ENCODE data around the gene THEM4.
"Not testable (repeated sequence)": the region's sequence is repeated elsewhere in the genome, so short reads cannot be mapped to it uniquely, and the experiment has no call there.

The THEM4 gene

GRCh38 chr1:151912973-151913372 lies 3.7 kb upstream of the THEM4 start:
- H3K9ac ChIP-seq (ENCODE audit: low read depth in 1 of 2, low read length in 2 of 2): no peak overlapping the region
- H3K4me1 ChIP-seq (ENCODE audit: control insufficient read depth in 1 of 2, insufficient read depth in 2 of 2, low read length in 2 of 2): peaks cover 0 to 6% of the 10 kb centered on the region in 2 donors
- H3K27ac ChIP-seq (ENCODE audit: low read depth, low read length): no peak overlapping the region
- no peaks in the 10 kb centered on the region for H3K27me3 ChIP-seq (ENCODE audit: control insufficient read depth in 1 of 2, insufficient read depth in 2 of 2, low read length in 2 of 2)
- peaks cover 0 to 3% of the 10 kb centered on the region in 2 donors for H3K9me3 ChIP-seq (ENCODE audit: control insufficient read depth in 1 of 2, low read length in 2 of 2)
- H3K4me3 ChIP-seq (ENCODE audit: low read depth in 1 of 2, low read length in 2 of 2): no peak overlapping the region
- H3K36me3 ChIP-seq (ENCODE audit: control insufficient read depth in 1 of 2, insufficient read depth in 2 of 2, low read length in 2 of 2): peaks cover 0 to under 1% of the 10 kb centered on the region in 2 donors

DNA sequence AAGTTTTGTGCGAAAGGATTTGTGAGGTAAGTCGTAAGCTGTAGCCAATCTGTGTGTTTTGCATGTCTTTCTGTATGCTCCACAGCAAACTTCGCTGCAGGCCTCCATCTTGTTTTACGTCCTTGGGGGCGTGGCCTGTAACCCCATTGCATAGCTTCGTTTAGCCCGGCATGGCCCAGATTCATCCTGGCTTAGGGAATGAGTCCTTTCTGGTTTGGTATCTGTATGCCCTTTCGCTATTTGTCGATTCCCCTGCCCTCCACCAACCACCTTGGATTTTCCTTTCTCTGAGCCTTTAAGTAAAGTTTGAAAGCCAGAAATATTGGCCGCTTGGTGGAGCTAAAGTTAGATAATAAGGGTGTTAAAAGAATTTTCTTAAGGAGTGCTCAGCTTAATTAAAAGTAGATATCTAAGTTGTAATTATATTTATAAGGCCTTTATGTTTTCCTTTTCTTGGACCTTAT lies 1.1 kb downstream of the THEM4 start:
- Histone ChIP-seq H3K27ac (ENCODE audit: low read depth, low read length) (no peak overlapping the region), H3K4me3 (ENCODE audit: low read depth in 1 of 2, low read length in 2 of 2) (peak overlapping the region in 1 of 2 donors; percentile 73), H3K9me3 (ENCODE audit: control insufficient read depth in 1 of 2, low read length in 2 of 2) (peaks cover 4 to 7% of the 10 kb centered on the region in 2 donors), H3K36me3 (ENCODE audit: control insufficient read depth in 1 of 2, insufficient read depth in 2 of 2, low read length in 2 of 2) (peaks cover 0 to 9% of the 10 kb centered on the region in 2 donors), H3K27me3 (ENCODE audit: control insufficient read depth in 1 of 2, insufficient read depth in 2 of 2, low read length in 2 of 2) (no peaks in the 10 kb centered on the region), H3K4me1 (ENCODE audit: control insufficient read depth in 1 of 2, insufficient read depth in 2 of 2, low read length in 2 of 2) (peaks cover 0 to 8% of the 10 kb centered on the region in 2 donors), H3K9ac (ENCODE audit: low read depth in 1 of 2, low read length in 2 of 2) (no peak overlapping the region)

DNA sequence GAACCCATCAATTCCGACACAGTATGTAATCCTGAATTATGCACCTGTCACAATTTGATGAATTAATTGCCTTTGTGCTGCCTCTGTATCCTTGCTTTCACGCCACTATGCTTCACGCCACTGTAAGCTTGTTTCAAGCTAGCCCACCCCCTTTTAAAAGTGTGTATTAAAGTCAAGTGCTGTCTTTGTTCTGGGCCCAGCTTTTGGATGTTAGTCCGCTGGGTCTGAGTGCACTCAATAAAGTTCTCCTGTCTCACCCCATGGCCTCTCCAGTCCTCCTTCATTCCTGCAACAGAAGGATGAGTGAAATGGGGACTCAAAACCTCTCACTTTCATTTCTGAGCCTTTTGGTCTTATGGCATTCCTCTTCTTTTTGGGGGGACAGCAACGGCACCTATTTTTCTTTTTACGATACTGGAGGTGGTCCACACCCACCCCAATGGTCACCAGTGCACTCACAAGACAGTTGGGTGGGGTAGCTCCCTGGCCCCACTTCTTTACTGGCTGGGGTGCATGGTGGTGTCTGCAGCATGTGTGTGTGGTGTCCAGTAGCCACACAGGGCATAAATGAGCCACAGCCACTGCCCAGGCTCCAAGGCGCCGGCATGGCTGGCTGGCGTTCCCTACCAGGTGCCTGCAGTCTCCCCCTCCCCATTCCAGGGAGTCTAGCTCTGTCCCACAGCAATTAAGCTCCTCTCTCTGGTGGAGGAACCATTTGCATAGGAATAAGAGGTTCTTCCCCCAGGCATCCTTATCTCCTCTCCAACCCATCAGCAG lies 1.8 kb downstream of the THEM4 start:
- H3K27me3 ChIP-seq (ENCODE audit: control insufficient read depth in 1 of 2, insufficient read depth in 2 of 2, low read length in 2 of 2): no peaks in the 10 kb centered on the region
- H3K36me3 ChIP-seq (ENCODE audit: control insufficient read depth in 1 of 2, insufficient read depth in 2 of 2, low read length in 2 of 2): peaks cover 0 to 9% of the 10 kb centered on the region in 2 donors
- H3K9me3 ChIP-seq (ENCODE audit: control insufficient read depth in 1 of 2, low read length in 2 of 2): peaks cover 4 to 7% of the 10 kb centered on the region in 2 donors
- no peak overlapping the region for H3K9ac ChIP-seq (ENCODE audit: low read depth in 1 of 2, low read length in 2 of 2)
- H3K27ac ChIP-seq (ENCODE audit: low read depth, low read length): no peak overlapping the region
- no peak overlapping the region for H3K4me3 ChIP-seq (ENCODE audit: low read depth in 1 of 2, low read length in 2 of 2)
- peaks cover 0 to 8% of the 10 kb centered on the region in 2 donors for H3K4me1 ChIP-seq (ENCODE audit: control insufficient read depth in 1 of 2, insufficient read depth in 2 of 2, low read length in 2 of 2)

- not testable (repeated sequence) for H3K9ac ChIP-seq (ENCODE audit: low read depth in 1 of 2, low read length in 2 of 2); H3K9me3 ChIP-seq (ENCODE audit: control insufficient read depth in 1 of 2, low read length in 2 of 2); H3K27ac ChIP-seq (ENCODE audit: low read depth, low read length); H3K4me3 ChIP-seq (ENCODE audit: low read depth in 1 of 2, low read length in 2 of 2); H3K4me1 ChIP-seq (ENCODE audit: control insufficient read depth in 1 of 2, insufficient read depth in 2 of 2, low read length in 2 of 2); H3K36me3 ChIP-seq (ENCODE audit: control insufficient read depth in 1 of 2, insufficient read depth in 2 of 2, low read length in 2 of 2); H3K27me3 ChIP-seq (ENCODE audit: control insufficient read depth in 1 of 2, insufficient read depth in 2 of 2, low read length in 2 of 2)
Measured at GRCh38 chr1:151906324-151906645, 3.0 kb downstream of the THEM4 start.

DNA sequence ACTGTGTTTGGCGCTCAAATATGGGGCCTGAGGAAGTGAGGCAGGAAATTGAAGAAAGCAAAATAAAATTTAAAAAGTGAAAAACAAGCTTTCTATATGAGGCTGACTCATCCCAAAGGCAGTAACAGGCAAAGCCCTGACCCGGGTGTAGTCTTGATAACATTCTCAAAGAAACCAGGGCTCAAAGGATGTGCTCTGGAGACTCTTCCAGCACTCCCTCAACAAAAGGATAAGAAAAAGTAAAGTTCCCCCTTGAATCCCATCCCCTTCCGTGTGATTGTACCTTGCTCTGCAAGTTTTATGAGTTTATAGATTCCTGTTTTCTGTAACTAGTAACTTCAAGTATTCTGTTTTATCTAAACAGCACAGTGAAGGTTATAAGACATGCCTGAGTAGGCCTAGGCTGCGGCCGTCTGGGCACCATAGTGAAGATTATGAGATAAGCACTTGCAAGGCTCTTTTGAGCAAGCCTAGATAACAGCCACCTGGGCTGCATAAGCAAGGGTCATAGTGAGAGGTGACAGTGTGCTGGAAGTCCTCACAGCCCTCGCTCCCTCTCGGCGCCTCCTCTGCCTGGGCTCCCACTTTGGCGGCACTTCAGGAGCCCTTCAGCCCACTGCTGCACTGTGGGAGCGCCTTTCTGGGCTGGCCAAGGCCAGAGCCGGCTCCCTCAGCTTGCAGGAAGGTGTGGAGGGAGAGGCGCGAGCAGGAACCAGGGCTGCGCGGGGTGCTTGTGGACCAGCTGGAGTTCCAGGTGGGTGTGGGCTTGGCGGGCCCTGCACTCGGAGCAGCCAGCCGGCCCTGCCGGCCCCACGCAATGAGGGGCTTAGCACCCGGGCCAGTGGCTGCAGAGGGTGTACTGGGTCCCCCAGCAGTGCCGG lies 3.6 kb downstream of the THEM4 start:
- not testable (repeated sequence) for H3K9ac ChIP-seq (ENCODE audit: low read depth in 1 of 2, low read length in 2 of 2); H3K9me3 ChIP-seq (ENCODE audit: control insufficient read depth in 1 of 2, low read length in 2 of 2); H3K4me1 ChIP-seq (ENCODE audit: control insufficient read depth in 1 of 2, insufficient read depth in 2 of 2, low read length in 2 of 2); H3K36me3 ChIP-seq (ENCODE audit: control insufficient read depth in 1 of 2, insufficient read depth in 2 of 2, low read length in 2 of 2); H3K4me3 ChIP-seq (ENCODE audit: low read depth in 1 of 2, low read length in 2 of 2); H3K27ac ChIP-seq (ENCODE audit: low read depth, low read length); H3K27me3 ChIP-seq (ENCODE audit: control insufficient read depth in 1 of 2, insufficient read depth in 2 of 2, low read length in 2 of 2)

GRCh38 chr1:151905070-151905442 lies 4.3 kb downstream of the THEM4 start:
- H3K9ac ChIP-seq (ENCODE audit: low read depth in 1 of 2, low read length in 2 of 2): no peak overlapping the region
- H3K36me3 ChIP-seq (ENCODE audit: control insufficient read depth in 1 of 2, insufficient read depth in 2 of 2, low read length in 2 of 2): peaks cover 0 to 9% of the 10 kb centered on the region in 2 donors
- peaks cover 0 to 8% of the 10 kb centered on the region in 2 donors for H3K4me1 ChIP-seq (ENCODE audit: control insufficient read depth in 1 of 2, insufficient read depth in 2 of 2, low read length in 2 of 2)
- no peak overlapping the region for H3K4me3 ChIP-seq (ENCODE audit: low read depth in 1 of 2, low read length in 2 of 2)
- no peaks in the 10 kb centered on the region for H3K27me3 ChIP-seq (ENCODE audit: control insufficient read depth in 1 of 2, insufficient read depth in 2 of 2, low read length in 2 of 2)
- H3K9me3 ChIP-seq (ENCODE audit: control insufficient read depth in 1 of 2, low read length in 2 of 2): peaks cover 7% of the 10 kb centered on the region in 2 donors
- H3K27ac ChIP-seq (ENCODE audit: low read depth, low read length): no peak overlapping the region

DNA sequence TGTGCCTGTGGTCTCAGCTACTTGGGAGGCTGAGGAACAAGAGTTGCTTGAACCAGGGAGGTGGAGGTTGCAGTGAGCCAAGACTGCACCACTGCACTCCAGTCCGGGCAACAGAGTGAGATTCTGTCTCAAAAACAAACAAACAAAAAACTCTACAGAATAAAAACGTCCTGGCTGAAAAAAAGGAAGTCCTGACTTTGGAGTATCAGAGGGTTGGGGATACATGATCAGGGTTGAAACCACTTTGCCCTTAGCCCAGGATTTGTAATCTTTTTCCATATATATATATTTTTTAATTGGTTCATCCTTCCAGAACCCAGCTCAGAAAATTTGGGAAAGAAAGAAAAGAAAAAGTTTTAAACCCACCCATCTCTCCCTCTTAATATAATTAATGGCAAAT lies 6.5 kb downstream of the THEM4 start:
- Histone ChIP-seq H3K9ac (ENCODE audit: low read depth in 1 of 2, low read length in 2 of 2) (no peak overlapping the region), H3K9me3 (ENCODE audit: control insufficient read depth in 1 of 2, low read length in 2 of 2) (peaks cover 3 to 8% of the 10 kb centered on the region in 2 donors), H3K4me3 (ENCODE audit: low read depth in 1 of 2, low read length in 2 of 2) (no peak overlapping the region), H3K4me1 (ENCODE audit: control insufficient read depth in 1 of 2, insufficient read depth in 2 of 2, low read length in 2 of 2) (peaks cover 0 to 12% of the 10 kb centered on the region in 2 donors), H3K27me3 (ENCODE audit: control insufficient read depth in 1 of 2, insufficient read depth in 2 of 2, low read length in 2 of 2) (no peaks in the 10 kb centered on the region), H3K27ac (ENCODE audit: low read depth, low read length) (no peak overlapping the region), H3K36me3 (ENCODE audit: control insufficient read depth in 1 of 2, insufficient read depth in 2 of 2, low read length in 2 of 2) (peaks cover 0 to 7% of the 10 kb centered on the region in 2 donors)

- not testable (repeated sequence) for H3K36me3 ChIP-seq (ENCODE audit: control insufficient read depth in 1 of 2, insufficient read depth in 2 of 2, low read length in 2 of 2); H3K9me3 ChIP-seq (ENCODE audit: control insufficient read depth in 1 of 2, low read length in 2 of 2); H3K9ac ChIP-seq (ENCODE audit: low read depth in 1 of 2, low read length in 2 of 2); H3K27me3 ChIP-seq (ENCODE audit: control insufficient read depth in 1 of 2, insufficient read depth in 2 of 2, low read length in 2 of 2); H3K27ac ChIP-seq (ENCODE audit: low read depth, low read length); H3K4me3 ChIP-seq (ENCODE audit: low read depth in 1 of 2, low read length in 2 of 2)
- peaks cover 6 to 23% of the 10 kb centered on the region in 2 donors for H3K4me1 ChIP-seq (ENCODE audit: control insufficient read depth in 1 of 2, insufficient read depth in 2 of 2, low read length in 2 of 2)
Measured at GRCh38 chr1:151900804-151901203, 8.5 kb downstream of the THEM4 start.

DNA sequence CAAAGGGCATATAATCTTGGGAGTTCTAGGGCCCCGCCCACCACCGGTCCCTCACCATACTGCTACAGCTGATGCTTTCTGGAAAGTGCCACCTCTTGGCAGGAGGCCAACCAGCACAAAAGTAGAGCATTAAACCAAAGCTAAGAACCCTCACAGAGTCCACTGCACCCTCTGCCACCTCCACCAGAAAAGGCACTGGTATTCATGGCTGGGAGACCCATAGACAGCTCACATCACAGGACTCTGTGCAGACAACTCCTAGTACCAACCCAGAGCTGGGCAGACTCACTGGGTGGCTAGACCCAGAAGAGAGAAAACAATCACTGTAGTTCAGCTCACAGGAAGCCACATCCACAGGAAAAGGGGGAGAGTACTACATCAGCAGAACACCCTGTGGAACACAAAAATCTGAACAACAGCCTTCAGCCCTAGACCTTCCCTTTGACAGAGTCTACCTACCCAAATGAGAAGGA lies 10.8 kb downstream of the THEM4 start:
- H3K9me3 ChIP-seq (ENCODE audit: control insufficient read depth in 1 of 2, low read length in 2 of 2): peaks cover 0 to 4% of the 10 kb centered on the region in 2 donors
- H3K4me1 ChIP-seq (ENCODE audit: control insufficient read depth in 1 of 2, insufficient read depth in 2 of 2, low read length in 2 of 2): peaks cover 6 to 20% of the 10 kb centered on the region in 2 donors
- H3K36me3 ChIP-seq (ENCODE audit: control insufficient read depth in 1 of 2, insufficient read depth in 2 of 2, low read length in 2 of 2): peaks cover 4 to 6% of the 10 kb centered on the region in 2 donors
- no peaks in the 10 kb centered on the region for H3K27me3 ChIP-seq (ENCODE audit: control insufficient read depth in 1 of 2, insufficient read depth in 2 of 2, low read length in 2 of 2)
- no peak overlapping the region for H3K9ac ChIP-seq (ENCODE audit: low read depth in 1 of 2, low read length in 2 of 2)
- no peak overlapping the region for H3K27ac ChIP-seq (ENCODE audit: low read depth, low read length)
- peak overlapping the region in 1 of 2 donors; percentile 25 for H3K4me3 ChIP-seq (ENCODE audit: low read depth in 1 of 2, low read length in 2 of 2)

DNA sequence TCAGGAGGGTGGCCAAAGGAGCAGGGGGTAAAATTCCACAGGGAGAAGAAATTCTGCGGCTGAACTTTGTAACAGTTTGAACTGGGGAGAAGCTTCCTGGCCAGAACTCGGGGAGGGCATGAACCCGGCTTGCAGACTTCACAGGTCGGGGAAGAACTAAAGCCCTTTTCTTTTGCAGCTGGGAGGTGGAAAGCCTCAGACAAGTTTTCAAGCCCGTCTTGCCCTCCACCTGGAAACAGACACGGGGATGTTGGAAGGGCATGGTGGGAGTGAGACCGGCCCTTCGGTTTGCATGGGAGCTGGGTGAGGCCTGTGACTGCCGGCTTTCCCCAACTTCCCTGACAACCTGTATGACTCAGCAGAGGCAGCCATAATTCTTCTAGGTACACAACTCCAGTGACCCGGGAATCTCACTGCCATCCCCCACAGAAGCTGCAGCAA lies 11.3 kb downstream of the THEM4 start:
- Histone ChIP-seq H3K27me3 (ENCODE audit: control insufficient read depth in 1 of 2, insufficient read depth in 2 of 2, low read length in 2 of 2) (no peaks in the 10 kb centered on the region), H3K27ac (ENCODE audit: low read depth, low read length) (no peak overlapping the region), H3K9me3 (ENCODE audit: control insufficient read depth in 1 of 2, low read length in 2 of 2) (peaks cover 0 to 4% of the 10 kb centered on the region in 2 donors), H3K4me1 (ENCODE audit: control insufficient read depth in 1 of 2, insufficient read depth in 2 of 2, low read length in 2 of 2) (peaks cover 6 to 20% of the 10 kb centered on the region in 2 donors), H3K4me3 (ENCODE audit: low read depth in 1 of 2, low read length in 2 of 2) (no peak overlapping the region), H3K36me3 (ENCODE audit: control insufficient read depth in 1 of 2, insufficient read depth in 2 of 2, low read length in 2 of 2) (peaks cover 4 to 6% of the 10 kb centered on the region in 2 donors), H3K9ac (ENCODE audit: low read depth in 1 of 2, low read length in 2 of 2) (no peak overlapping the region)
